Measurements from ENCODE around the gene CTSZ.

DNA sequence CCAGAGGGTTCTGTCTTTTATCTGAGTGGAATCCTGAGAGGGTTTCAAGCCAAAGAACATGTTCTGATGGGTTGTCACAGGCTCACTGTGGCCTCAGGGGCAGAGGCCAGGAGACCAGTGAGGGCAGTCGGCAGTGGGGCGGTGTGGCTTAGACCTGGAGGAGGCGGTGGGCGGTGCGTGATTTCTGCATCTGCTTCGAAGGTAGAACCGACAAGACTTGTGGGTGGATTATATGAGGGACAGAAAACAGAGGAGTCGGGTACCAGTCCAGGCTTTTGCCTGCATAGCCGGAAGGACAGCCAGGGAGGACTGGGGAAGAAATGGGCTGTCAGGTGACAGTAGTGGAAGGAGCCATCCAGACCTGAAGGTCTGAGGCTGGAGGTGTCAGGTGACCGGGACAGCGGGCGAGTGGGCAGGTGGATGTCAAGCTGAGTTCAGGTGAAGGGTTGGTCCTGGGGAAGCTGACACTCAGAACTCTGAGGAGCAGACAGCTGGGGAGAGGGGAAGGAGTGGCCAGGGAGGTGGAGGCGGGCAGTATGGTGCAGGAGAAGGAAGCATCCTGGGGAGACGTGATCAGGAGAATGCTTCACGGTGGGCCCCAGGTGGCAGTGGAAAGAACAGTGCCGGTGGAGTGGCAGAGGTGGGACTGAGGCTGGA, 3.1 kb downstream of the CTSZ start:
- no peak for TF ChIP-seq CTCF (IDR thresholded peaks at IDR 0.05 in 4 of 5, conservative IDR thresholded peaks at IDR 0.05 in 1 of 5)
- TF ChIP-seq POLR2A (IDR thresholded peaks at IDR 0.05) = no peak

Measured in gastrocnemius medialis (tissue), 4 donors.